NCI-H524 (cell line): Measurements from ENCODE around the gene SORCS3.

Source experiments
- DNase-seq, 2 experiments: peaks; one replicate each; lab custom pipeline; 2025; lab: John Stamatoyannopoulos, UW

Gene SORCS3

DNA sequence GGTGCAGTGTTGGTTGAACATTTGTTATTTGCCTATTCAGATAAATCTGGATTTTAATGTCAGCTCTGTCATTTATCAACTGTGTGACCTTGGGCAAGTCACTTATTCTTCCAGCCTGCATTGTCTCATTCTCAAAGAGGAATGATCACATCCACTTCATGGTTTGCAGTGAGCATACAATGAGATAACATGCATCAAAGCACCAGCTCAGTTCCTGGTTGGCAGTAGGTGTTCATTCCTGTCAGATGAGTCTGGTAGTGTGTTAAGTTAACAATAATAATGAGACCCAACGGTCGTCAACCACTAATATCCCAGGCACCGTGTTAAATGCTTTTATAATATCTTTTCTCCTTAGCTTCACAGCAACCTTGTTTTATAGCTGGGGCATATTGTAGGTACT, 137.3 kb downstream of the SORCS3 start:
- no peak for DNase-seq

DNA sequence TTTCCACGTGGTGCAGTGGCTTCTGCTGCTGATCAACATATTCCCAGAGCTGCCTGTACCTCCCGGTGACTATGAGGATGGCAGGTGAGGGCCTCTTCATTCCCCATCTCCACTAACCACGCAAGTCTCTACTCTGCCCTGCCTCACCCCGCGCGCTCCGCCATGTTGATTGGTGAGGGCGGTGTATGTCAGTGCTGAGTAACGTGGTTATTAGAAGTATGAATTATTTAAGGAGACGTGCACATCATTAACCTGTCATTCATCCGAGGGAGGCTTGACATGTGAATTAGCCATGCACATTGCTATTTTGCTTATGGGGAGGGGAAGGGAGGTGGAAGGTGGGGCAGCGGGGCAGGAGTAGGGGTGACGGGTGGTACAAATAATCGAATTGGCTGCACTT, 138.6 kb downstream of the SORCS3 start:
- no peak for DNase-seq

DNA sequence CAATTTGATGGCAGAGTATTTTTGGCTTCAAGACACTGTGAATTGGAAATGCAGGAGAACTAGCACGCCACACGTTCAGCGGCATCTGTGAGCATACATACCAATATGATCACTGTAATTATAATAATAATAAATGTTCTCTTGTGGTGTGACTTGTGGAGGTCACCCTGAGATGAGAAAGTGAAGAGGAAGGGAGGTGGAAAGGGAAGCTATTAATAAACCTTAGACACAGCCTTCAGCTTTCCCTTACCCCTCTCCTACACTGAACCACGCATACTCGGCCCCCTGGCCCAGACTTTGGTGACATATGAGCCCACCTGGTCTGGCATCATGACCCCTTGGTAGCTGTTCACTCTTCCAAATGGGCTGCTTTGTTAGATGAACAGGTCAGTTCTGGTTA, 139.1 kb downstream of the SORCS3 start:
- no peak for DNase-seq

DNA sequence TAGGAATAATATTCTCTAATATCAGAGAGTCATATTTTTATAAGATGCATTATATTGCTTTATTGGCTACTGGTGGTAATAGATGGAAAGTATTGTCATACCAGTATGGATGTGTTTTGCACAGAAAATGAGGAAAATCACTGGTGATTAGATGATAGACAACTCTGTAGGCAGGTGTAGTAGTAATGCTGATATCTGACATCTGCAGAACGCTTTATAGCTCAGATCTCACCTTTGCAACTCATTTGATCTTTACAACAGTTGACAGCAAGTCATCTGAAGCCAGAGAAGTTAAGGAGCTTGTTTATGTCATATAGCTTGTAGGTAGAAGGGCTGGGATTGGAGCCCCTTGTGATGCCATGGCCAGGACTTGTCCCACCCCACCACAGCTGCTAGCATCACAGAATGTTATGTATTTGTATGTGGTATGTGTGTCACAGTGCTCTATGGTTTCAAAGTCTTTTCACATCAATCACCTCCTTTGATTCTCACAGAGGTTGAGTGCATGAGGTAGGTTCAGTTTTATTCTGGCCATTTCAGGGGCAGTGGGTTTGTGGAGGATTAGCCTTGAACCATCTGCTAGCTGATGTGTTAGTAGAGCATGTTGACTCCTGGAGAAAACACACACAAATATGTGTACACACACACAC, 140.0 kb downstream of the SORCS3 start:
- no peak for DNase-seq

DNA sequence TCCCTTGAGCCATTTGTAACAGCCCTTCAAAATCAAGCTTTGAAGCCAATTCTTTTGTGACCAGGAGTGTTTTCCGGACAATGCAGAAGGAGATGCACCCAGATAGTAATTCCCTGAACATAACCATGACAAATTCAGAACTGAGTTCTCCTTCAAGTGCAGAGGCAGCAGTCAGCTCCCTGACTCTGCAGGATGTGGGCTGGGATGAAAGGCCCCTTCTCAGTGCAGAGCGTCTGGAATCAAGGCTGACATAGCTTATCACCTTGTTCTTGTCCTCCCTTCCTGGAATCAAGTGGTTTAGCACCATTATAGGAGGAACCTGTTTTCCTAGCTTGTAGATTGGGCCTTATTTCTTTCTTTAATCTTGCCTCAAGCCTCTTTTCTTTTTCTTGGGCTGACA, 143.4 kb downstream of the SORCS3 start:
- DNase-seq: no peak

DNA sequence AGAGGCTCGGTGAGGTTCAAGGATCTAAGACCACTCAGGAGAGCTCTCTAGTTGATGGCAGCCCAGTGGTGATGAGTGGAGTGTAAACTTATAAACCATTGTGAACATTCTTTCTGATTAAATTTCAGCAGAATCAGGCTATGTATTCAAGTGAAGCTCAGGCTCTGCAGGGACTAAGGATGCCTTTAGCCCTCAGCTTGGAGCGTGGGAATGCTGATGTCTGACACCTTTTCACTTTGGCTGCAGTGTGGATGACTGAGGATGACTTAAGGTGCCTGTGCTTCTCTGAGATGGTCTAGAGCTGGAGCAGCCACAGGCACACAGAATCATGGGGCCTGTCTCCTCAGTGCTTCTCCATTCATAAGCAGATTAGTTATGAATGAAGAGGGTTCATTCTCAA, 150.4 kb downstream of the SORCS3 start:
- DNase-seq: no peak

DNA sequence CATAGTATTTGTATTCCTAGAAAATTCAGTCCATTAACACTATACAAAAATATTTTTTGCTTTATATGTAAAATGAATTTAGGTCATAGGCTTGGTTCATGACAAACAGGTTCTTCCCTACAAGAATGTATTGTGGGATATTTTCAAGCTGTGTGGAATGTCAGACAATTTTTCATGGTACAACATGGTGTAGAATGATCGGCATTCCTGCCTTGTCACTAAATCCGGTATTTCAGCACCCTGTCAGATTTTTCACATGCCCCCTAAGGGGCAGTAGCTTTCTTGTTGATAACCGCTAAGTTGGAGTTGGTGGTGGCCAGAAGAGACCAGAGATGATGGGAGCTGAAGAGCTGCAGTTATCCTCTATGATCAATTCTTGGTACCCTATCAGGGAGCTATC, 154.3 kb downstream of the SORCS3 start:
- no peak for DNase-seq

DNA sequence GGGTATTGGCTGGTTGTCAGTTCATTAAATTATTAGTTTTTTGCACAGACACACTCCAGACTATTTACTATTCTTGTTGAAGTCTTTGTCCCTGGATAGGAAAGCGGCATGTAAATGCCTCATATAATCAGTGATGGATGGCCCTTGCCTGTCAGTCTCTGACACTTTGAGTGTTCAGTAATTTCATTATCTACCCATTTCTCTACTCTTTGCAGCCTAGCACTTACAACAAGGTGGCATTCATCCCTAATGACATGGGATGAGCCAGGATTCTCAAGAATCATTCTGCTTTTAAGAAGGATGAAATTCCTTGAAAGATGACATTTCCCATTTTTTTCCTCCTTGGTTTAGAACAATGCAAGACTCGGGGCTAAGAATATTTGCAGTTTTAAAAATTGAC, 155.7 kb downstream of the SORCS3 start:
- DNase-seq: no peak

DNA sequence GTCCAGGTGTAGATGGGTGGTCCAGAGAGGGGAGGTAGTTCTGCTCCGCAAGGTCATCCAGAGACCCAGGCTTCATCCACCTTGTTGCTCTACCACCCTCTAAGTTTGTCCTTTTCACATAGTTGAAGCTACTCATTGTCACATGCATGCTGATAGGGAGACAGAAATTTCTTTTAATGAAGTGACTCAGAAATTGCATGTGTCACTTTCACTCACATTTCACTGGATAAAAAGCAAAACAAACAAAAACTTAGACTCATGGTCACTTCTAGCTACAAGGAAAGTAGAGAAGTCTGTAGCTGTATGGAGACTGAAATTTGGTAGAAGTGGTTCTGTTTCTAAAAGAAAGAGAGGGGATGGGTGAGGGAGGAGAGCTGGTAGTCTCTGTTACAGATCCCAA, 161.9 kb downstream of the SORCS3 start:
- no peak for DNase-seq

DNA sequence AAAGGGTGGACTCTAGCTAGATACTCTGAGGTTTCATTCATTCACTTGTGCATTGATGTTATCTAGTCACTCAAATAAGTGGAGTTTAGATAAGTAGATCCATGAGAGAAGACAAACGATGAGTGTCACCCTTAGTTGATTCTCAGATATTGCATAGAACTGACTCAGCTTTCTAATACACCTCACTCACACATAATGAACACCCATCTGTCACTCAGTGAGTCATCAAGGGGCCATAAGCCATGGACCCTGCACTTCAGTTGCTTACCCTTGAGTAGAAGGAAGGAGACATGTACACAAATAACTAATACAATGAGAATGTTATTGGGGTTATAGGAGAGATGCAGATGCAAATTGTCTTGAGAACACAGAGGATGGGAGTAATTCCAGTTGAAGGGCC, 163.8 kb downstream of the SORCS3 start:
- DNase-seq: no peak

DNA sequence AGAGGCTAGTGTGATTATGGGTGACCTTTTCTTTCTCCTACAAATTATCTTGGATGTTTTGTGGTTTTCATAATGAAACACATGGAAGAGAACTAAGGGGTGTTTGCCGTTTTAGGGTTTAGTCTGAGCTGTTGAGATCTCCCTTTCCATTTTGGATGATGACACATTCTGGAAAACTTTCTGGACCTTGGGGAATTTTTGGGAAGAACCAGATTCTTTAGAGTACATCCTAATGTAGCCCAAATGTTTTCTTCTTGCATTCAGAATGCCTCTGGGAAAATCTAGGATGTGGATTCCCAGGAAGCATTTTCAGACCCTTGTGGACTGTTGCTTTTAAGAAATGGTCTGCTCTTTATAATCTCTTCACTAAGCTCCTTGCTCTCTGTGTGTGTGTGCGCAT, 165.7 kb downstream of the SORCS3 start:
- DNase-seq: no peak

DNA sequence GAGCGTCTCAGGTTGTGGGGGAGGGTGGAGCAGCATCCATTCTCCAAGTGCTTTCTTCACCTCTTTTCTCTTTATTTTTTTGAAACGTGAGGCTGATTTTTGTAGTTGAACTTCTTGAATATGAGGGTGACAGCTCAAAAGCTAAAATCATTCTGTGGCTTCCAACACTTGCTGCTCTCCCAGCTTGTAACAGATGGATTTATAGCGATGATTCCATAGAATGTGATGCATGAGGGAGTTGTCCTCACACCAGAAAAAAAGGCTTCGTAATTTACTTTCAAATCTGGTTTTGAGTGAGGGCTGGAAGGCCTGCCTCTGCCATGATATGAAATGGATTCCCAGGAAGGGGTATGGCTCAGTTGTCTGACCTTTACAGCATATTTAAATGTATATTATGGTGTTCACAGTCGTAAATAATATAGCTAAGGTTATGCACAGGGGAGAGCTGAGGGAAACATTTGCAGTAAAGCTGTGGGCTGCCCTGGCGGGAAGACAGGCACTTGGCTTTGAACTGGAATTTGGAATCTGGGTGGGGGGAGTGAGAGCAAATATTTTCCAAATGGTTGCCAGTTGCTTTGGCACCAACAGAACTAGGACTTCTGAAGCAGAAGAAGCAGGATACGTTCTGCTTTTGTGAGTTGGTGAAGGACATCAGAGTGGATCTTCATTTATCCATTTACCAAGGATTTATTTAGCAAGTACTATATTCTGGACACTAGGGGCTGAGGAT, 166.7 kb downstream of the SORCS3 start:
- no peak for DNase-seq

DNA sequence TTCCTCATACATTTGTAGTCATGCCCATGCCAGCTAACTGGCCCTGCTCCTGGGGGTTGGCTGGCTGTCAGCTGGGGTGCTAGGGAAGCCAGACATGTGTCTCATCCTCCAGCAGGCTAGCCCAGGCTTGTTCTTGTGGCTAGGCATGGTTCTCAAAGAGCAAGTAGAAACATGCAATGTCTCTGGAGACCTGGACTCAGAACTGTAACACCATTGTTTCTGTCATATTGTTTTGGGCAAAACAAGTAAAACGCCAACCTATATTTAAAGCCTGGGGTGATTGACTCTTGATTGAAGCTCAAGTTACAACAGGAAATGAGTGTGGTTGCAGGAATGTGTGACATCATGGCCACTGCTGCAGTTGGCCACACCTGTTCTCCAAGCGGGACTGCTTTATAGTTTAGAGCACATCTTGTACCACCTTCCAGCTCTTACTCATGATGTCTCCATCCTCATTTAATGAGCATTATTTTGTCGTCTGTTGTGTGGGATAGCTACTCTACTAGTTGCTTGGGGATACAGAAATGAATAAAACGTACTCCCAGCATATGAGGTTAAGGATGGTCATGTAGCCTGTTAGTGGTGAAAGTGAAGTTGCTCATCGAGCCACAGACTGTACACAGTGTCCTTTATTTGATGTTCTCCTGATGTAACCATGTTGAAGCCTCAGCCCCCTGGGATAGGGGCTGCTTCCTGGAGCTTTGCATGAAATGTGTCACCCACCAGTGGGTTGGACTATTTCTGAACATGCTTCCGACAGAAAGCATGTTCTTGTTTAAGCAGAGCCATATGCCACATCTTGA, 168.4 kb downstream of the SORCS3 start:
- DNase-seq: no peak

DNA sequence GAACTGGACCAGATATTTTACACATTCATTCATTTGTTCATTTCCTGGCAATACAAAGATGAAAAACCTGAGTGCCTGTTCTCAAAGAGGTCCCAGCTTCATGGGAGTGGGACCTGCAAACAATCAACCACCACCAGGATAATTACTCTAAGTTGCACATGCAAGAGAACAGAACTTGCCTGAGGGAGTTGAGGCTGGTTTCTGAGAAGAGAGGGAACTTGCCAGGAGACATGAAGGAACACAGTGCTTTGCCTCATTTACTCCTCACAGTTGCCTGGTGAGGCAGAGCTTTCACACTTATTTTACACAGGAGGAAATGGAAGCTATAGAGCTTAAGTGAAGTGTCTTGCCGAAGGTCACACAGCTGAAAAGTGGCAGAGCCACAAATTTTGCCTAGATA, 170.1 kb downstream of the SORCS3 start:
- no peak for DNase-seq

DNA sequence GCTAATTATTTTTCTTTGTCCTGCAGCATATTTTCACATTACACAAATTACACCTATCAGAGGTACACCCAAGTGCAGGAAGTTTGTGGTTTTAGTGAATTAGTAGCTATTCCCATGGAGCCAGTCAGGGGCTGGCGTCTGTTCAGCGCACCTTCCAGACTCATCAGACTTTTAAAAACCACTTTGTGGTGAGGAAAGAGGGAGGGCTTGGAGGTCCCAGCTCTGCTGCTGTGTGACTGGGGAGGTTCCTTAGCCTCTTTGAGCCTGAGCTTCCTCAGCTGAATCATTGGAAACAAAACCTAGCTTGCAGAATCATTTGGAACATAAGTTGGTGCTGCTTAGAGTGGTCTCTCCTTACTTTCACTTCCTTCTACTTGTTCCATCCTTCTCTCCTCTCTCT, 175.4 kb downstream of the SORCS3 start:
- DNase-seq: no peak

DNA sequence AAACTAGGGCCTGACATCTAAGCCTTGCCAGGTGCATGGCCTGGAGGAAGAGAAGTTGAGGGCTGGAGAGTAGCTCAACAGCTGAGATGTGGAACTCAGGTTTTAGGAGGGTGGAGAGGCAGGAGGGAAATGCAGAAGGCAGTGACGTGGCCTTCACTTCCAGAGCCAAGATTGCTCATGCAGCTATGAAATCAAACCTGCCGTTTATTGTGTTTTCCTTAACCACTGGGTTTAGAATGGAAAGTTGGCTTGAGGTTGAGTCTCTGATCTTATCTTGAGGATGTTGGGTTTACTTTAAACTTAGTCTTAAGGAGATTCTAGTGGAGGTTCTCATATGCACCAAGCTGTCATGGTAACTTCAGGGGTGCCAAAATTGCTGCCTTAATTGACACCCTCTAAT, 178.6 kb downstream of the SORCS3 start:
- no peak for DNase-seq

DNA sequence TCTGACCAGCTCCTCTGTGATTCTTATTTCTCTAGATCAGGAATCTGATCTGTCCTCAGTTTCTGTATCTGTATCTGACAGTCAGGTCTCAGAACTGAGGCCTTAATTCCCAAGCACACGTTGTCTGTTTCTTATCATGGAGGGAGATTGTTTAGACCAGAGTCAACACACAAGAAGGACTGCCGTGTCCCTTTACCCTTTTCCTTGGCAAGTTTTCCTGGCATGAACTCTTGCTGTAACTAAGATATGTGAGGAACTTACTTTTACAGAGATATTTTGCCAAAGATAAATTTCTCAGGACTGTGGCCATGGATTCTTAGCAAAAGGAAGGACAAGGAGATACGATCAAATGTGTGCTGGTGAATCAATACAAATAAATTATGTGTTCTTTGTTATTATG, 181.0 kb downstream of the SORCS3 start:
- DNase-seq: no peak

DNA sequence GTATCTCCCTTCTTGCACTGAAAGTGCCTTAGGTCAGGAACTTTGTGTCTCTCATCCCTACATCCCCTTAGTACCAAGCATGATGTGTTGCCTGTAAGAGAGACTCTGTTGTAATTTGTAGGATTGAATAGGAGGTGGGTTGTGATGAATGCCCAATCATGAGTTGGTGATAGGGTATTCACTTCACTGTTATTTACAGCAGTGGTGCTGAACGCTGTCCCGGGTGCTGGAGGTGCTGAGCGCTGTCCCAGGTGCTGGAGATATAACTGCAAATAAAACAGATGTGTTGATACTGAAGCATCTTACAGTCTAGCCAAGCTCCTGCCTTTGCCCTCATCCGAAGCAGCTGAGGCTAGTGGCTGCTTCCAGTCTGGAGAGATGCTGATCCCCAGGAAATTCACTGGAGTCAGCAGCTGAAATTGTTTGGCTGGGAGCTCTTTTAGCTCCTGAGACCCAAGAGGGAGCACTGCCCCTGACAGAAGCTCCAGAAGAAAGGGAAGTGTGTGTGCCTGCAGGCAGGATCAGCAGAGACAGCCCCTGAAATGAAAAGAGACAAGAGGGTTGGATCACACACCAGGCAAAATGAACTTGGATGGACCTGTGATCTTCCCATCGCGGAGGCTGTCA, 183.4 kb downstream of the SORCS3 start:
- DNase-seq: no peak

DNA sequence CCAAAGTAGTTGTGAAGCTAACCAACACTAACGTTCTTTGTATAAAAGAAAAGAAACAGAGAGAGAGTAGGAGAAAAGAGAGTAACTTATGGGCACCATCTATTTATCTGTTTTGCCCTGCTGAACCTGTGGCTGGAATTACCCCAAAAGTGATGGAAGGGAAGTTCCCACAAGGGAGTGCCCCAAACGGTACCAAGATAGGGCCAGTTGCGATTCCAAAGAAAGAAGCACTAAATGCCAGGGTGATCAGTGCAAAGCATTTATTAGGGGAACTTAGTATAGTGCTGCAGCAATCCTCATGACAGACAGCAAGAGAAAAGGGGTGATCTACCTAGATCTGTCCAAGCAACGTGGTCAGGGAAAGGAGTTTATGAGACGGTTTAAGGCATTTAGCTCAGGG, 190.2 kb downstream of the SORCS3 start:
- no peak for DNase-seq

DNA sequence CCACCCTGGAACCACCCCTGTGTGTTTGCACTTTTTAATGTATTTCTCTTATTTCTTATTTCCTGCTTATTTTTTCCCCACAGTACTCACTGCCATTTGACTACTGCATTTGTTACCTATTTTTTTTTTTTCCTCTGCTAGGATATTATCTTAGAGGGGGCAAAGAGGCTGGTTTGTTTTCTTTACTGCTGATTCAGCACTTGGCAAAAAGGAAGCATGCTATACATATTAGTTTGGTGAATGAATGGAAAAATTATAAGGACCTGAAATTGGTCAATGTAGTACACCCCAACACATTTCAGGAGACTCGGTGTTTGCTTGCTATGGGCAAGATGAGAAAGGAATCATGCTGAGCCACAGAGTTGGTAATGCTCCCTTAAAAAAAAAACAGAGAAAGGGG, 193.5 kb downstream of the SORCS3 start:
- DNase-seq: no peak

DNA sequence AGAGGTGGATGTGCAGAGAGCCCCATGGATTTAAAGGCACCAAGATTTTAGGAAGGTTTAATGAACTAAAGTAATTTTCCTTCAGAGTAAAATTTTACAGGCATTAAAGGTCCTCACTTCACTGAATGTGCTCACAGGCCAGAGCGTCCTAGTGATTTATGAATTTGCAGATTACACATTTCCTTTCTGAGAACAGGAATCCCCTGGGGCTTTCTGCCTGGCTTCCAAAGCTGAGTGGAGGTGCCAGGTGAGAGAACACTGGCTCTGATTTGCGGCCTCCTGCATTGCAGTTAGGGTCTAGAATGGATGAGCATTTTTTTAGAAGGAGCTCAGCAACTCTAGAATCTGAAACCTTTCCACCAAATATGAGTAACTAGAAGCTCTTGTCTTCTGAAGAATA, 194.3 kb downstream of the SORCS3 start:
- no peak for DNase-seq

DNA sequence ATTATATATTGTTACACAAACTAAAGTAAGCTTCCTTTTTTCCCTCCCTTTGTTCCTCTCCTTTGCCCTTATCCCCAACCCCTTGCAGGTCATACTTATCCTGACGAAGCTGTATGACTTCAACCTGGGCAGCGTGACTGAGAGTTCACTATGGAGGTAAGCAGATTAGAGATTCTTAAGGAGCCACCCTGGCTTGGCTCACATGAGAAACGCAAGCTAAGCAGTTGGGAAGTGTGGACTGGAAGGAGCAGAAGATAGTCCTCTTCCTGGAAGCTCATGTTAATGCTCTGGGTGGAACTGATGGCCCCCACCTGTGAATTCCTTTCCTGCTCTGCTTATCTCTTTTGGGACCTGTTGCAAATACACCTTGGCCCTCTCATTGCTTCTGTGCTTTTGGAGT, 201.6 kb downstream of the SORCS3 start:
- DNase-seq: no peak

DNA sequence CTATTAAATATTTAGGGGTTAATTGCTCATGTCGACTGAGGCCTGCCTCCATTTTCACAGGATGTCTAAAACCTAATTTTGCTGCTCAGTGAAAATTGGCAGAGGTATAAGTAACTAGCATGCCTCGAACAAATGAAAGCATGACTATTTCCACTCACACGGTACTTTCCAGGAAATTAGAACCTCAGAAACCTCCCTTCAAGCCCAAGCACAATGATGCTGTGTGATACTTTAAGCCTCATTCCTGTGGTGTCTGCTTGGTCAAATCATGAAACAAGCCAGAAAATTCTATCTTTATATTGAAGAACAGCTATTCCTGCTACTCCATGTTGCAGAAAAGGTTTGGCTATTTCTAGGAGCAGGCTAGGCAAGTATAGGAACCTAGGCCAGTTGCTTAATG, 203.0 kb downstream of the SORCS3 start:
- no peak for DNase-seq
